Measurements from ENCODE around the gene TNFAIP8.

The TNFAIP8 gene

GRCh38 chr5:119319890-119320289, 35.9 kb upstream of the TNFAIP8 start:
- H3K4me3 ChIP-seq (ENCODE audit: control insufficient read depth, low read depth, low read length), result no peak overlapping the region
- TF ChIP-seq, protein P1, sequence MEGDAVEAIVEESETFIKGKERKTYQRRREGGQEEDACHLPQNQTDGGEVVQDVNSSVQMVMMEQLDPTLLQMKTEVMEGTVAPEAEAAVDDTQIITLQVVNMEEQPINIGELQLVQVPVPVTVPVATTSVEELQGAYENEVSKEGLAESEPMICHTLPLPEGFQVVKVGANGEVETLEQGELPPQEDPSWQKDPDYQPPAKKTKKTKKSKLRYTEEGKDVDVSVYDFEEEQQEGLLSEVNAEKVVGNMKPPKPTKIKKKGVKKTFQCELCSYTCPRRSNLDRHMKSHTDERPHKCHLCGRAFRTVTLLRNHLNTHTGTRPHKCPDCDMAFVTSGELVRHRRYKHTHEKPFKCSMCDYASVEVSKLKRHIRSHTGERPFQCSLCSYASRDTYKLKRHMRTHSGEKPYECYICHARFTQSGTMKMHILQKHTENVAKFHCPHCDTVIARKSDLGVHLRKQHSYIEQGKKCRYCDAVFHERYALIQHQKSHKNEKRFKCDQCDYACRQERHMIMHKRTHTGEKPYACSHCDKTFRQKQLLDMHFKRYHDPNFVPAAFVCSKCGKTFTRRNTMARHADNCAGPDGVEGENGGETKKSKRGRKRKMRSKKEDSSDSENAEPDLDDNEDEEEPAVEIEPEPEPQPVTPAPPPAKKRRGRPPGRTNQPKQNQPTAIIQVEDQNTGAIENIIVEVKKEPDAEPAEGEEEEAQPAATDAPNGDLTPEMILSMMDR (conservative IDR thresholded peaks at IDR 0.05; ENCODE audit: control insufficient read depth, insufficient read depth, low read depth, low read length), result no peak
- no peak for DNase-seq (ENCODE audit: low read depth)

GRCh38 chr5:119321569-119322311, 34.1 kb upstream of the TNFAIP8 start:
- TF ChIP-seq, protein P1 (conservative IDR thresholded peaks at IDR 0.05; ENCODE audit: control insufficient read depth, insufficient read depth, low read depth, low read length), result no peak
- no peak overlapping the region for H3K4me3 ChIP-seq (ENCODE audit: control insufficient read depth, low read depth, low read length)
- no peak for DNase-seq (ENCODE audit: low read depth)

GRCh38 chr5:119322312-119322947, 33.4 kb upstream of the TNFAIP8 start:
- H3K4me3 ChIP-seq (ENCODE audit: control insufficient read depth, low read depth, low read length), result no peak overlapping the region
- DNase-seq (ENCODE audit: low read depth), result no peak
- TF ChIP-seq, protein P1 (conservative IDR thresholded peaks at IDR 0.05; ENCODE audit: control insufficient read depth, insufficient read depth, low read depth, low read length), result no peak

DNA sequence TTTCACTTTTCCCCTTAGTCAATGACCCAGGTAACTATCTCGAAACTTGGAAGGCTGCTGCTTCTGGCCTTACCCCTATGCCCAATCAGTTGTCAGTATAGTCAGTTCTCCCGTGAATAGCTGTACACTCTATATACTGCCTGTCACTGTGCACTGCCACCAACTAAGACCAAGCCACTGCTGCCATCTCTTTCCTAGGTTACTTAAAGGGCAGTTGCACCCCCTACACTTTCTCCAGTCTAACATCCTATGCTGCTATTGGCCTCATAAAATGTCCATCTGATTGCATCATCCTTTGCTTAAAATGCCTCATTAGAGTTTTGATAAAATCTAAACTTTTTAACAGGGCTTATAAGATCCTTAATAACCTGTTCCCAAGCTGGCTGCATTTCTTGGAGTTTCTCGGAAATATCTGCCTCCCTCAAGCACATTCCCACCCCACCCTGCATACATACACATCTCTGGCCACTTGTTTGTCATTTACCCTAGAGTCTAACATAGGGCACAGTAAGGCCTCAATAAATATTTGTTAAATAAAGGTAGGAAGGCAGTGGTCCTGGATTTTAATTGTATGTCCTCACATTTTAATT, 32.8 kb upstream of the TNFAIP8 start:
- H3K4me3 ChIP-seq (ENCODE audit: control insufficient read depth, low read depth, low read length), result no peak overlapping the region
- no peak for DNase-seq (ENCODE audit: low read depth)
- TF ChIP-seq, protein P1 (conservative IDR thresholded peaks at IDR 0.05; ENCODE audit: control insufficient read depth, insufficient read depth, low read depth, low read length), result no peak

DNA sequence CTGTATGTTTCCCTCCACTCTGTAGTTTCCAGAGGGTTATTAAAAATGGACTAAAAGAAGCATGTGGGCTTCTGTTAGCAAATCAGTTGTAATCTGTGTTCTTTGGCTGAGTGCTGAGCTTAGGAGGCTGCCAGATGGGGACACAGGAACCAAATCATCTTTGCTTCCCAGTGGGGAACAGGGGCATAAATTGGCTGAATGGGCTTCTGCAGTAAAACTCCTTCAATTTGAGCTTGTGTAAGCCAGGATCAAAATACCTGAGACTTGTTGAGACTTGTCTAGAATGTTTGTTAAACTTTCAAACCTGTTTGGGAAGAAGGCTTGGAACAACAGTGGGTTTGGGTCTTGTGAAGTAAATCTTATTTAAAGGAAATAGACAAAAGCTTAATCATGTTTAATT, 32.2 kb upstream of the TNFAIP8 start:
- peak; percentile 62 for DNase-seq (ENCODE audit: low read depth)
- TF ChIP-seq, protein P1 (conservative IDR thresholded peaks at IDR 0.05; ENCODE audit: control insufficient read depth, insufficient read depth, low read depth, low read length), result no peak
- no peak overlapping the region for H3K4me3 ChIP-seq (ENCODE audit: control insufficient read depth, low read depth, low read length)

- DNase-seq (ENCODE audit: low read depth), result no peak
These were observed 31.0 kb upstream of the TNFAIP8 start for GRCh38 chr5:119324842-119325241.

More at GRCh38 chr5:119324842-119325241, 31.0 kb upstream of the TNFAIP8 start:
- H3K4me3 ChIP-seq (ENCODE audit: control insufficient read depth, low read depth, low read length), result no peak overlapping the region
- TF ChIP-seq, protein P1 (conservative IDR thresholded peaks at IDR 0.05; ENCODE audit: control insufficient read depth, insufficient read depth, low read depth, low read length), result no peak
